Fibroblast of gingiva (primary cell): ENCODE measurements around the gene USP20.
"Not testable (repeated sequence)": the region's sequence is repeated elsewhere in the genome, so short reads cannot be mapped to it uniquely, and the experiment has no call there.

Experiments
- DNase-seq: peaks from one replicate; pipeline ENCODE4 v3.0.0-alpha.2; 2011; ENCODE audit warnings: low read depth

The USP20 gene

DNA sequence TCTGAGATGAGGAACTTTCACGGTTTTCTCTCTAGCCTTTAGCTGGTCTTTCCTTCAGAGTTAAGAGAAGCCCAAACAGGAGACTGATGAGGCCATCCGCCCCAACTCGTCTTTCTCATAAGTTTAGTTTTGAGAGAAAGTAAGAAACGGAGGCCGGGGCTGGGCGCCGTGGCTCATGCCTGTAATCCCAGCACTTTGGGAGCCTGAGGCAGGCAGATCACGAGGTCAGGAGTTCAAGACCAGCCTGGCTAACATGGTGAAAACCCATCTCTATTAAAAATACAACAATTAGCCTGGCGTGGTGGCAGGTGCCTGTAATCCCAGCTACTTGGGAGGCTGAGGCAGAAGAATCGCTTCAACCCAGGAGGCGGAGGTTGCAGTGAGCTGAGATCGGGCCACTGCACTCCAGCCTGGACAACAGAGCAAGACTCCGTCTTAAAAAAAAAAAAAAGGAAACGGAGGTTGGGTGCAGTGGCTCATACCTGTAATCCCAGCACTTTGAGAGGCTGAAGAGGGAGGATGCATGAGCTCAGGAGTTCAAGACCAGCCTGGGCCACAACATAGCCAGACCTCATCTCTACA is 55.6 kb downstream of the USP20 start:
- not testable (repeated sequence) for DNase-seq

DNA sequence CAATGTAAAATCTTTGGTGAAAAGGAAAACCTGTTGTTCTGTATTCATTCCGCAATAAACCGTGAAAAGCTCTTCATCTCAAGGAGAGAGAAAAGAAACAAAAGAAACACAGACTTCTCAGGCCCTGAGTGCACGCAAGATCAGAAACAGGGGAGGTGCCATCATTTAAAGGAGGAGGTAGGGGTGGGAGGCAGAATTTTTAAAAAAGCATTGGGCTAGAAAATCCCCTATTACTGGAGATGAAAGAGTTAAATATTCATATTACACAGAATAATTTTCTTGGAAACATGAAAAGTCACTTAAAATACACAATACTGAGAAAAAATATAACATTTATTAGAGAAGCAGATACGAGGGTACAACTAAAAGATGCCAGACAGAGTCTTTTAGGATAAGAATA is 56.3 kb downstream of the USP20 start:
- DNase-seq, result no peak

DNA sequence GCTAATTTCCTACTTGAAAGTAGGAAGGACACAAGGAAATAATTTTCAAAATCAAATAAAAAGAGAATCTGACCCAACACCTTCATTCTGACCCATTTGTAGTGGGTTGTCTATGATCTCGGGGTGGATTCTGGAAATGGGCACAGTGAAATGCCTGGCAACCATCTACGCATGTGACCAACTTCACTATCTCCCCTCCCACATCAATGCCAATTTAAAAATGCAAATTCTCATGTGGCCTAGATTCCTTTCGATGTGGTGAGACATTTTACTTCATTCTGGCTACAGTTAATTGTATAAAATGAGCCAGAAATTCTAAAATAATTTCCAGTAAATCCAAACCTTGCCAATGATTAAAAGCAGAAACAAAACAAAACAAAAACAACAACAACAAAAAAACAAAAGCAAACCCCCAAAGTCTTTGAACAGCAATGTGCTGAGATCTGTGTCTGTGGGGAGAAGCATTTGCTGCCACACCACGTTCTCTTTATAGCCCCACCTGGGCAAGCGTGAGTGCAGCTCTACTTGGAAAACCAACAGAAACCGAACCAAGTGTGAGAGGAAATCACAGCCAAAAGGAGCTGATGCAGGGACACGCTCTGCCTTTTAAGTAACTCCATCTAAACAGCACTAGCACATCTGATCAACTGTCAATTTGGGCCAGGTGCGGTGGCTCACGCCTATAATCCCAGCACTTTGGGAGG is 59.0 kb downstream of the USP20 start:
- DNase-seq, result no peak

DNA sequence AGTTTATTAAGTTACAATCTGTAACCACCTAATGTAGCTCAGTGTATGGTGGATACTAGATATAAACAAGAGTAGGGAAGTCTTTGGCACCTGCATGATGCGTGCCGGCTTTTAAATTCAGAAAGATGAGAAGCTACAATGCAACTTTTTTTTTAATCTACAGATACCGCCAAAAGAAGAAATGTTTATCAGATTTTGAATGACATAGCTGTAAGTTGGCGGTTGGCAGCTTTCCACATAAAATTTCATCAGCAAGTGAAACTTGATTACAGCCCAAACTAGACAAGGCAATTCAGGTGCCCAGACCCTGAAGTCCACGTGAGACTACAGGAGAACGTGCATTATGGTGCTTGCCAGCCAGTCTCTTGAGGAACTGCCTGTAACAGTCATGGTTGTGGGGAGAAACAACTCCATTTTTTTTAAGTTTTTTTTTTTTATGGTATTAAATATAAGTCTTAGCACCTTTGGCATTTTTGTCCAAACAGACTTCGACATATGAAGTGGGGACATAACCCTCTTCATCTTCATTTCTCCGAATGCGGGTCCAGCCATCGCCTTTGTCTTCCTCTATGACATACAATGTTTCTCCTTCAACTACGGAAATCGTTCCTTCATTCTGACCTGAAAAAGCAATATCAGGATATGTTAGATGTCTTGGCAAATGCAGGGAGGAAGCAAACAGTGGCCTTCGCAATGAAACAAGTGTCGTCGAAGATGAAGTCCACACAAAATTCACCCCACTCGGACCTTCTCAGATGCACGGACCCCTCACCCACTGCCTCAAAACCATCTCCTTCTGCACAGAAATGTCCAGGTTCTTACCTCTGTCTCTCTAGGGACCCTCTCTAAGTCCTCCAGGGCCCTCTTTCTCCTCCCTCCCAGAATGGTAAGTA is 60.4 kb downstream of the USP20 start:
- DNase-seq, result no peak

DNA sequence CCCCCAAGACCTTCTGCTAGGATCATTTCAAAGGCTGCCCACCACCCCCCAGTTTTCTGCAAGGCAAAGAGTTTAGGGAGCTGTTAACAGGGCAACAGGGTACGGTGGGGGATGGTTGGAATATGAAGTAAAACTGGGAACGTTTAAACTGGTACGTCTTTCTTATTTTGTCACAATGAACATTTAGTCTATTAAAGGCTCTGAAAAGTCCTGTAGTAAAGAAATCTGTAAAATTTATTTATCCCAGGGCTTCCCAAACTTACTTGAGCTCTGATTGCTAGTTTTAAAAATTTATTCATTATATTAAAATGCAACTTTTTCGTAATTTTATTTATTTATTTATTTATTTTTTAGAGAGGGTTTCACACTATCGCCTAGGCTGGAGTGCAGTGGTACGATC is 62.0 kb downstream of the USP20 start:
- no peak for DNase-seq

DNA sequence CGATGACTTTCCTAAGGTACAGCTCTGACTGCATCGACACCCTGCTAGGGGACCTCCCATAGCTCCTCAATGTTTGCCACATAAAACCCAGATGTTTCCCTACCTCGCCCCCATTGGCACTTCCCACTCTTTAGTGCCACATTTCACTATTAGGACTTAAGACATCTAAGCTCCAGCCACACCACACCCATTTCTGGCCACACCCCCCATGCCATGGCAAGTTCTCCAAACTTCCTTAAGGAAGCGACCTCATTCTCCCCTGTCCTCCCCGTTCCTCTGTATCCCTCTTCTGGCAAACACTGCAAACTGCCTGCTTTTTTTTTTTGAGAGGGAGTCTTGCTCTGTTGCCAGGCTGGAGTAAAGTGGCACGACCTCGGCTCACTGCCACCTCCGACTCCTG is 62.9 kb downstream of the USP20 start:
- DNase-seq, result no peak

DNA sequence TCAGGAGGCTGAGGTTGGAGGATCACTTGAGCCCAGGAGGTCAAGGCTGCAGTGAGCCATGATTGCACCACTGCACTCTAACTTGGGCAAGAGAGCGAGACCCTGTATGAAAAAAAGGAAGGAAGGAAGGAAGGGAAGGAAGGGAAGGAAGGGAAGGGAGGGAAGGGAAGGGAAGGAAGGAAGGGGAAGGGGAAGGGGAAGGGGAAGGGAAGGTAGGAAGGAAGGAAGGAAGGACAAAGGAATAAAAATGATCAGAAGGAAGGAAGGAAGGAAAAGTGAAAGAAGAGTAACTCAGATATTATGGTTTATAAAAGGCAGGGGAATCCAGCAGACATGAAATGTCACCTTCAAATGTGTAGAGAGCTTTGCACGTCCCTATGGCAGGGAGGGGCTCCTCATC is 64.4 kb downstream of the USP20 start:
- DNase-seq, result no peak

DNA sequence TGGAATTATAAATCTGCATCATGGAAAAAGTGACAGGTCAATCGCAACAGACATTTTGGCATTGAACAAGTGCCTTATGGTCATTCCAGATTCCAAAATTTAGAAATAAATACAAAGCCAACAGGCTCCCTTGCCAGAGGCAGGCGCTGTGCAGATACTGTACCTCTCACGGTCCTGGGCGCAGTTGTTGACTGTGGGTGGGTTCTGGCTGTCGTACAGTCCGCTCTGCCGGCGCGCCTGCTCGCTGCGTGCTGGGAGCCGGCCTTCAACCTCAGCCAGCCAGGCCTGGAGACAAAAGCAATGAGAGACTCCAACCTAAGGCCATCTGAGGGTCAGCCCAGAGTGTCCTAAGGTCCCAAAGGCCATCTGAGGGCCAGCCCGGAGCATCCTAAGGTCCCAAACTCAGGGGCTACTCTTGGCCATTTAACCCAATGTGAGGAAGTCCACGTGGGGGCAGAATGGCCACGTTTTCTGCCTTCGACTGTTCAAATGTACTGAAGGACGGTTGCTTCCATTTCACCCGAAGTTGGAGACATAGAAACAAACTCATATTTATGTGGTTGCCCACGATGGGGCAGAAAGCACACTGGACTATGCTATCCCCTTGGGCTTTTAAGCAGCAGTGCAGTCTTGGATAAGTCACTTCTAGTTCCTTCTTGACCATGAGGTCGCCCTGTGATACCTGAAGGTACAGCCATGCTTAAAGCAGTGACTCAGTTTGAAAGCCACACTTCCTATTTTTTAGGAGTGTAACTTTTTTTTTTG is 65.2 kb downstream of the USP20 start:
- DNase-seq, result peak; percentile 33

DNA sequence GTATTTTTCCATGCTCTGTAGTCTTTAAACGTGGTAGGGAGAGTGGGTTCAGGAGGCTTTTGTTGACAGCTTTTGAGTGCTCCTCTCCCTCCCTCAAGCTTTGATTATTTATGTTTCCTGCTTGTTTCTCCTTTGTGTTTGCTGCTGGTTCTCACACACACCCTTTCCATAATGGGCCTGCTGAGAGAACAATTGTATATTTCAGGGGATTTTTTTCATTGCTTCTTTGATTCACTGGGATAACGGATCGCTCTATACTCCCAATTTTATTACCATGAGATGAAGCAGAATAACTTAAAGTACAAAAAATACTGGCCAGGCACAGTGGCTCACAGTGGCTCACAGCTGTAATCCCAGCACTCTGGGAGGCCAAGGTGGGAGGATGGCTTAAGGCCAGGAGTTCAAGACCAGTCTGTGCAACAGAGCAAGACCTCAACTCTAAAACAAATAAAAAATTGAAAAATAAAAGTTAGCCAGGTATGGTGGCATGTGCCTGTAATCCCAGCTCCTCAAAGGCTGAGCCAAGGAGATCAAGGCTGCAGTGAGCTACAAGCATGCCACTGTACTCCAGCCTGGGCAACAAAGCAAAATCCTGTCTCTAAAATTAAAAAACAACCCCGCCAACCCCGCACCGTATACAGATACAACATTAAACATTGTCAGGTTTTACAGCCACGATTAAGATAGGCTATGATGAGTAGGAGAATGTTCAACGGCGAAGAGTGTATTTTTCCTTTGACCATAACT is 66.9 kb downstream of the USP20 start:
- no peak for DNase-seq

DNA sequence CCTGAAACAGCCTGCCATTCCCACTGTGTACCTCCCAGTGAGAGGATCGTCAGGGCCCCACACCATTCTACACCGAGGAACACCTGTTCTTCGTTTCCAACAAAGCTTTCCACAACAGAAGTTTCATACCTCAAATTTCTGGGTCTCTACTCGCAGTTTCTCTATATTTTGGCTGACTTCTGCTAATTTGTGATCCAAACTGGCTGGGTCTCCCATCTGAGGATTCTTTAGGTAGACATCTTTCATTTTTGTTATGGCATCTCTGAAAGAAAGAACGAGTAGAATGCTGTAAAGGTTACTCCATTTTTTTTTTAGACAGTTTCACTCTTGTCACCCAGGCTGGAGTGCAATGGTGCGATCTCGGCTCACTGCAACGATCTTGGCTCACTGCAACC is 67.5 kb downstream of the USP20 start:
- DNase-seq, result no peak

DNA sequence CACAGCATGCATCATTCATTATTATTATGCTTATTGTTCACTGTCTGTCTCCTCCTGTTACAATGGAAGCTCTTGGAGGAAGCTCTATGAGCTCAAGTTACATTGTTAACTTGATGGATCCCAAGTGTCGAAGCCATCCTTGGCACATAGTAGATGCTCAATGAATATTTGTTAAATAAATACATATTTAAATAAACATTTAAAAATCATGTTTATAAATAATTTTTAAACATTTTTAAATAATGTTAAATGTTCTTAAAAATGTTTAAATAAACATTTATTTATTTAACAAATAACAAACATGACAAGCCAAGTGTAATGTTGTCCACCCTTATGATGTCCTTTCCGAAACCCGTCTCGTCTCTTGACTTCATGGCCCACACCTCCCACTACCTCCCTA is 69.5 kb downstream of the USP20 start:
- no peak for DNase-seq

DNA sequence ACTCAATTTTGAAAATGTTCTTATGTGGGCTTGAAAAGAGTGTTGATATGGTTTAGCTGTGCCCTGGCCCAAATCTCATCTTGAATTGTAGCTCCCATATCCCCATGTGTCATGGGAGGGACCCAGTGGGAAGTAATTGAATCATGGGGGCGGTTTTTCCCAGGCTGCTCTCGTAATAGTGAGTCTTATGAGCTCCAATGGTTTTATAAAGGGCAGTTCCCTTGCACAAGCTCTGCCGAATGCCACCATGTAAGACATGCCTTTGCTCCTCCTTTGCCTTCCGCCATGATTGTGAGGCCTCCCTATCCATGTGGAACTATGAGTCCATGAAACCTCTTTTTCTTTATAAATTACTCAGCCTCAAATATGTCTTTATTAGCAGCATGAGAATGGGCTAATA is 71.0 kb downstream of the USP20 start:
- no peak for DNase-seq

DNA sequence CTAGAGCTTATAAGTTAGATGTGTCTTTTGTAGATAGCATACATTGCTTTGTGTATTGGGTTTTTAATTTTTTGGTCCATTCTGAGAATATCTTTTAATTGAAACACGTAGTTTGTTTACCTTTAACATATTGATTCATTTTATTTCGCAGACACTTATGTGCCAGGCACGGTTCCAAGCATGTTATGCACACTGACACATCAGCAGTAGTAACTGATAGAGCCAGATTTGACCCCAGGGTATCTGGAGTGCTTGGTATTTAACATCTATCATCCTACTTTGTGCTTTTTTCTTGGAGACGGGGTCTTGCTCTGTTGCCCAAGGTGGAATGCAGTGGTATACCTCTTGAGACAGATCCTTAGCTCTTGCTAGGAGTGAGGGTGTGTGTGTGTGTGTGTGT is 71.9 kb downstream of the USP20 start:
- no peak for DNase-seq

DNA sequence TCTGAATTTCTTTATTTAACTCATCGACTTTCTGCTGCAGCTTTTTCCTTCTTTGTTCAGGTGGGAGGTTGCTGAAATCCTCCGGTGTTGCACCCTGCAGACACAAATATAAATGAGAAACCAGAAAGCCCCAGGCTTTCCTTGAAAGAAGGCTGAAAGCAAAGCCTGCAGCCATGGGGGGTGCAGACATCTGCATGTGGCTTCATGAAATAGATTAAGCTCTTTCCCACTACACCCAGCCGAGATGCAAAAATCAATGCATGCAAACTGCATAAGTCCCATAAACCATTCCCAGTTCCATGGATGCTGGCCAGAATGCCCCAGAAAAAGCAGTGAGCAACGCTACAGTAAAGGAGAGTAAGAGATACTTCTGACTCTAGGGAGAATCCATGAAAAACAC is 73.6 kb downstream of the USP20 start:
- no peak for DNase-seq

DNA sequence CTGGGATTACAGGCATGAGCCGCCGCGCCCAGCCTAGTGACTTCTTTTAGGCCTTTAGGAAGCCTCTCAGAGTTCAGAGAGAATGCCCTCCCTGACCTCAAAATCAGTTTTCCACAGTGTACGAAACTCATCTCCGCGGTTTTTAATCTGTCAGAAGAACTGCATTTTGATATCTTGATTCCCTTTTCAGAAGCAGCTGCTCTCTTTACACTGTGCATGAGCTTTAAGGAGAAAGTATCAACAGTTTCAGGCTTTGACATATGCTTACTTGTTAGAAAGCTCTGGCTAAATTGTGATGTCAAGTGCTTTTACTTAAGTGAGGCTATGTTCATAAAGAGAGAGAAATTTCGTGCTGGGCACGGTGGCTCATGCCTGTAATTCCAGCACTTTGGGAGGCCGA is 74.6 kb downstream of the USP20 start:
- DNase-seq, result no peak

DNA sequence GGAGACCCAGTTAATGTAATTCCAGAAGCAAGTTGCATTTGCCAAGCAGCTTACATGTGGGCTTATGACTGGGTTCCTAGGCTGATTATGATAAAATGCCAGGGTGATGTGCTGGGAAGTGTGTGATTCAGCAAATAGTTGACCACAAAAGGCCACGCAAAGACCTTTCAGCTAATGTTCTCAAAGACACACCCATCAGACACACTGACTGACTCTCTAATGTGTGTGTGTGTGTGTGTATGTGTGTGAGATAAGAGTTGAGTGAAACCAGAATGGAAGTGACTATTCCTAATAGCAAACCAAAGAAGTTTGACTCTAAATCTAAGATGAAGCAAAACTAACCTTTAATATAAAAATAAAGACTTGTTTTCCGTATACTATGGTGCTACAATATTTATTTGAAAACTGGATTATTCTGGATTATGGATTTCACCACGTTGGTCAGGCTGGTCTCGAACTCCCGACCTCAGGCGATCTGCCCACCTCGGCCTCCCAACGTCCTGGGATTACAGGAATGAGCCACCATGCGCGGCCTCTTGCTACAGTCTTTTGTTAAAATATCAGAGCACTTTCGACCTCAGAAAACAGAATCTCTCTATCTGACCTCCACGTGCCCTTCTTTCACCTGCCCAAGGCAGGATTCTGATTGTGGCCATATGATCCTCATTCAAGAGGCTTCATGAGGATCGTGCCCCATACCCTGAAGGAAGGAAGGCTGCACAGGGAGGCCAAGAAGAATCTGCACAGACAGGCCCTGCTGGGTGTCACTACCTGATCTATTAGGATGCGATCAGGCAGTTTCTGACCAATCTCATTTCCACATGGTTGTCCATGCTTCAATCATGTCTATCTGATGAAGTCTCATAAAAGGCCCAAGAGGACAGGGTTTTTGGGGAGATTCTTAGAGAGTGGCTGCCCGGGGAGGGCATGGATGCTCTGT is 75.6 kb downstream of the USP20 start:
- DNase-seq, result peak; percentile 99

DNA sequence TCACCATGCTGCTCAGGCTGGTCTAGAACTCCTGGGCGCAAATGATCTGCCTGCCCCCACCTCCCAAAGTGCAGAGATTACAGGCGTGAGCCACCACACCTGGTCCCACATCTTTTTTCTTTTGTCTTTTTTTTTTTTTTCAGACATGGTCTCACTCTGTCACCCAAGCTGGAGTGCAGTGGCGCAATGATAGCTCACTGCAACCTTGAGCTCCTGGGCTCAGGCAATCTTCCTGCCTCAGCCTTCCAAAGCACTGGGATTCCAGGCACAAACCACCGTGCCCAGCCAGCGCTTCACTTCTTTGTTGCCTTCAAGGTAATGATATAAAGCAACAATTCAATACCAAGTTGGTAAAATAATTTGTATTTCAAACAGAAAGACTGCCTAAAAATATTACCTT is 78.8 kb downstream of the USP20 start:
- DNase-seq, result no peak

DNA sequence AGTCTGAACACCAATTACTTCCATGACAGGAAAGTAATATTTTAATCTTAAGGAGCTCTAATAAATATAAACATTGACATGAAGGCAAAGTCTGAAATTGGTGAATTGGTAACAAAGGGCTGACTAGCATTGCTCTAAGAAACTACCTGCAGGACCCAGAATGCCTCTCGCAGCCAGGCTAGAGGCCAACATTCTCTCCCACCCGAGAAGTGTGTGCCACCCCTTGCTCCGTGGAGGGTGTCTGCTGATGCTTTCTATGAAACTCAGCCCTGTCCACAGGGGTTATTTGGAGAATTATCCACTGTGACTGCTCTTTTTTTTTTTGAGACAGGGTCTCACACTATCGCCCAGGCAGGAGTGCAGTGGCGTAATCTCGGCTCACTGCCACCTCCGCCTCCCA is 81.4 kb downstream of the USP20 start:
- no peak for DNase-seq

DNA sequence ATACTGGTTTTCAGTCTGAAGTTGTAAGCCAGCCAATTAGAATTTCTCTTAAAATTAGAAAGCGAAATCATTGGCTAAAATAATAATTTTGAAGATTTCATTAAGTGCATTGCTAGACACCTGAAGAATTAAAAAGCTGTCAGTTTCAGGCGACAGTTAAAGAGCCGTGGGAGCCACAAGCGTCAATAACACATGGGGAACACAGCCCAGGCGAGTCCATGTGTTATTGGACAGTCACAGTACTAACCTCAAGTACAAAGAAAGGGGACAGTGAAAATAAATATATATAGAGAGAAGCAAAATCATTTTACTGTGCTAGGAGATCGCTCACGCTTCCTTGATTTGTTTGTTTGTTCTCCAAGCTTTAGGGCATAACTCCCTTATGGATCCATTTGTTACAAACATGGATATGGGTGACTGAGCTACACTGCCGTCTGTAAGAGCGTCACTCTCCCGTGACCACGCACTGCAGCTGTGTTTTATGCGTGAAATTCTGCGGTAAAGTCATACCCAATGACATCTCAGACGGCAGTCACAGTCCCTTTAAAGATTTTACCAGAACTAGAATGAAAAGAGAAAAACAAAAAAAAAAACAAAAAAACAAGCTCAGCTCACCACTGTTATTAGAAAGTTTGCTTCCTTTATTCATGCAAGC is 83.2 kb downstream of the USP20 start:
- no peak for DNase-seq

DNA sequence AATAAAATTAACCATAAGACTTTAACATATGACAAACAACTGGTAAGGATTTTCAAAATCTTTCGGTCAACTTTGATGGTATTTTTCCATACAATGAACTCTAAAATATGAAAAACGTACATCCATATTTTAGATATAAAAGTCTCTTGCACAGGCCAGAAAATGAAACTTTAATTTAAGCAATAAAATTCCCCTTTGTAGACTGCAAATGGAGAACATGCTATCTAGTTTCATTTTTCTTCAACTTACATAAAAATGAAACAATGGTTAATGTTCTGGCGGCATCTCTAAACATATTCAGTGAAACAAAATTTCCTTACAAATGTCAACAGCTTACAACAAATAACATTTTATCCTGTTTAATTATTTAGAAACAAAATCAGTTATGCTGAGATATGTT is 84.0 kb downstream of the USP20 start:
- no peak for DNase-seq
